Smooth muscle cell (in vitro differentiated cells): ENCODE measurements around the gene KNCN. TPM values are rescaled to one million over a fixed set of nuclear protein-coding genes. Genes with fewer than 3 reads are reported as not detected.

ENCODE experiments used
- DNase-seq: peaks from one replicate; lab custom pipeline; 2025; ENCODE audit not compliant: unreplicated experiment; lab: John Stamatoyannopoulos, UW
- H2AFZ ChIP-seq: fragments of 200-600 bp; sonication (generic); 2 replicates; pipeline ENCODE4 v1.6.0; 2016; ENCODE audit warnings: antibody characterized with exemption, low read depth, mild to moderate bottlenecking
- H3F3A ChIP-seq: fragments of 200-600 bp; sonication (generic); 2 replicates; pipeline ENCODE4 v1.6.0; 2017; ENCODE audit warnings: antibody characterized with exemption, low read depth
- H3K27ac ChIP-seq: fragments of 200-600 bp; sonication (generic); 2 replicates; pipeline ENCODE4 v1.5.1; 2016; ENCODE audit warnings: low read depth, mild to moderate bottlenecking
- H3K27me3 ChIP-seq: fragments of 200-600 bp; sonication (generic); 2 replicates; pipeline ENCODE4 v1.6.1; 2016; ENCODE audit warnings: low read depth, mild to moderate bottlenecking
- H3K36me3 ChIP-seq: fragments of 200-600 bp; sonication (generic); 2 replicates; pipeline ENCODE4 v1.5.1; 2016; ENCODE audit warnings: low read depth
- H3K4me1 ChIP-seq: fragments of 200-600 bp; sonication (generic); 2 replicates; pipeline ENCODE4 v1.5.1; 2016; ENCODE audit warnings: low read depth
- H3K4me2 ChIP-seq: fragments of 200-600 bp; sonication (generic); 2 replicates; pipeline ENCODE4 v1.6.0; 2016; ENCODE audit warnings: mild to moderate bottlenecking
- H3K4me3 ChIP-seq: fragments of 200-600 bp; sonication (generic); 2 replicates; pipeline ENCODE4 v1.5.1; 2016; ENCODE audit warnings: mild to moderate bottlenecking
- H3K79me2 ChIP-seq: fragments of 200-600 bp; sonication (generic); 2 replicates; pipeline ENCODE4 v1.6.0; 2016; ENCODE audit warnings: low read depth, mild to moderate bottlenecking
- H3K9ac ChIP-seq: fragments of 200-600 bp; sonication (generic); 2 replicates; pipeline ENCODE4 v1.6.0; 2016; ENCODE audit warnings: low read depth
- H3K9me3 ChIP-seq: fragments of 200-600 bp; sonication (generic); replicated peaks from 2 replicates; pipeline ENCODE4 v1.5.1; 2016; ENCODE audit warnings: low read depth
- H4K20me1 ChIP-seq: fragments of 200-600 bp; sonication (generic); 2 replicates; pipeline ENCODE4 v1.6.0; 2016; ENCODE audit warnings: low read depth
- CTCF ChIP-seq: fragments of 200-600 bp; sonication (generic); IDR thresholded peaks from 2 replicates; pipeline ENCODE4 v1.5.1; 2017; ENCODE audit warnings: borderline replicate concordance, mild to moderate bottlenecking, antibody characterized with exemption; ENCODE audit not compliant: insufficient read depth, poor library complexity, severe bottlenecking
- WGBS: methylation state at CpG from one replicate; pipeline ENCODE4 v1.1.7; 2016; ENCODE audit warnings: low lambda C conversion rate; 5-methylcytosine and 5-hydroxymethylcytosine counted together
- polyA plus RNA-seq: library from polyadenylated mRNA; unstranded; fragments of >200 nt; fragmentation: Nextera tagmentation; extraction: Ambion mirVana; gene quantifications from 2 replicates; pipeline ENCODE4 v1.2.1, GENCODE V29; 2016
- total RNA-seq: library from RNA; depleted of rRNA; stranded (reverse); fragments of >200 nt; gene quantifications from 2 replicates; pipeline ENCODE4 v1.2.3, GENCODE V29; 2014

The KNCN gene
- total and polyA plus RNA-seq, 2 experiments from 2014 or later, result not detected

- Histone ChIP-seq H3K27ac (no peak overlapping the region), H3K4me1 (peaks cover 12% of the 10 kb centered on the region), H3K4me2 (no peak overlapping the region), H3K79me2 (no peaks in the 10 kb centered on the region), H3K9ac (no peak overlapping the region), H3K27me3 (peaks cover 3% of the 10 kb centered on the region), H3K9me3 (no peaks in the 10 kb centered on the region), H4K20me1 (no peaks in the 10 kb centered on the region), H3F3A (no peaks in the 10 kb centered on the region), H3K4me3 (no peak overlapping the region), H2AFZ (no peak overlapping the region), H3K36me3 (no peaks in the 10 kb centered on the region)
- 47% methylated on average over 6 of the region's 6 CpGs for WGBS
- no peak for TF ChIP-seq CTCF
- no peak for DNase-seq
These were observed 38.7 kb downstream of the KNCN start for GRCh38 chr1:46512792-46513190.

- Histone ChIP-seq H3K27ac (no peak overlapping the region), H3F3A (no peaks in the 10 kb centered on the region), H4K20me1 (no peaks in the 10 kb centered on the region), H3K79me2 (no peaks in the 10 kb centered on the region), H3K27me3 (peaks cover 3% of the 10 kb centered on the region), H3K36me3 (no peaks in the 10 kb centered on the region), H3K4me2 (no peak overlapping the region), H2AFZ (no peak overlapping the region), H3K4me1 (peaks cover 10% of the 10 kb centered on the region), H3K9me3 (no peaks in the 10 kb centered on the region), H3K9ac (no peak overlapping the region), H3K4me3 (no peak overlapping the region)
- no peak for DNase-seq
- WGBS, result 95% methylated on average over 20 of the region's 23 CpGs
- TF ChIP-seq CTCF, result no peak
These were observed 39.2 kb downstream of the KNCN start for GRCh38 chr1:46512135-46512791.

- no peaks in the 10 kb centered on the region for H3K36me3 ChIP-seq
- no peak overlapping the region for H3K27ac ChIP-seq
- H4K20me1 ChIP-seq, result no peaks in the 10 kb centered on the region
- H3K27me3 ChIP-seq, result peaks cover 3% of the 10 kb centered on the region
- H2AFZ ChIP-seq, result no peak overlapping the region
- no peak overlapping the region for H3K9ac ChIP-seq
- no peak overlapping the region for H3K4me3 ChIP-seq
- 81% methylated on average over 8 of the region's 8 CpGs for WGBS
- DNase-seq, result no peak
- H3K4me2 ChIP-seq, result no peak overlapping the region
- H3K4me1 ChIP-seq, result no peaks in the 10 kb centered on the region
- TF ChIP-seq CTCF, result no peak
- no peaks in the 10 kb centered on the region for H3F3A ChIP-seq
- no peaks in the 10 kb centered on the region for H3K79me2 ChIP-seq
- no peaks in the 10 kb centered on the region for H3K9me3 ChIP-seq
These were observed 40.5 kb downstream of the KNCN start for GRCh38 chr1:46510998-46511365.

- Histone ChIP-seq H3K27me3 (no peaks in the 10 kb centered on the region), H3K4me1 (no peaks in the 10 kb centered on the region), H3K9ac (no peak overlapping the region), H3F3A (no peaks in the 10 kb centered on the region), H3K9me3 (no peaks in the 10 kb centered on the region), H3K27ac (no peak overlapping the region), H2AFZ (no peak overlapping the region), H3K36me3 (no peaks in the 10 kb centered on the region), H4K20me1 (no peaks in the 10 kb centered on the region), H3K4me2 (no peak overlapping the region), H3K79me2 (no peaks in the 10 kb centered on the region), H3K4me3 (no peak overlapping the region)
- 94% methylated on average over 19 of the region's 19 CpGs for WGBS
- no peak for DNase-seq
- no peak for TF ChIP-seq CTCF
These were observed 41.0 kb downstream of the KNCN start for GRCh38 chr1:46510341-46510997.
